ENCODE data around the gene PMFBP1. TPM values are rescaled to one million over a fixed set of nuclear protein-coding genes. Genes with fewer than 3 reads are reported as not detected.

The PMFBP1 gene
- total RNA-seq, 1 experiment from 2014 or later, result 2.7 TPM

DNA sequence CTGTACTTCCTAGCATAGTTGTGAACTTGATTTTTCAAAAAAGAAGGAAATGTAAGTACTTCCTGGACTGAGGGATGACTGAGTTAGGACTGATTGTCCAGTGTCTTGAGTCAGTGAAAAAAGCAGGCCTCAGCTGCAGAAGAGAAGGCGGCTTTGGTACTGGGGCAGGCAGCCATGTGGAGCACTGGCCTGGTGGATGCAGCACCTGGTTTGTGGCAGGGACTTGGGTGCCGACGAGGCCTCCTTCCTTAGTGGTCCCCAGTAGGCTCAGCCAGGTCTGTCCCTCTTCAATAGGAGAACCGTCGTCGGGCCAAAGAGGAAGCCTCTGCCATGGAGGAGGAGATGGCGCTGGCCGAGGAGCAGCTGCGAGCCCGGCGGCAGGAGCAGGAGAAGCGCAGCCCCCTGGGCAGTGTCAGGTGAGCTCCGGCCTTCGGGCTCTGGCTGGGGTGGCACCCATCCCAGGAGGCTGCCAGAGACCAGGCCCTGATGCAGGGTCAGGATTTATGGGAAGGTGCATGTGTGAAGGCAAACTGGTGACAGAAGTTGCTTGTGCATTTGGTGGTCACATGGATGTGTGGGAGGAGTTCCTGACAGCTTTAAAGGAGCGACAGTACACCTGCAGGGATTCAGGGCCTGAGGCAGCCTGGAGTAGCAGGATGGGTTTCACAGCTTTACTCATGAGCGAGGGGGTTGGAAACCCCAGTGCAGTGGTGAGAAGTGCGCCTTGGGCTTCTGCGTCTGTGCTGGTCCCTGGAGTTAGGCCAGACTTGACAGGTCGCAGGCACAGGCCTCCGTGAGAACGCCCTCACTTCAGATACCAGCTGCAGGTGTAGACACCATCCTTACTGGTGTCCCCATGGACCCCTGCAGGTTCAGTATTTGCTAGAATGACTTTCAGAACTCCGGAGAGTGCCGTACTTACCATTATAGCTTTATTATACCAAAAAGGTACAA, 61.0 kb downstream of the PMFBP1 start:
- Histone ChIP-seq H3K79me2 (ENCODE audit: insufficient read depth, low read length) (no peaks in the 10 kb centered on the region), H4K5ac (ENCODE audit: insufficient read length, low read depth, low read length) (no peak overlapping the region), H3K14ac (ENCODE audit: insufficient read depth, low read length) (no peak overlapping the region; the same call in 1 of the 2 replicates), H3K9ac (ENCODE audit: extremely low read depth, insufficient read length, low read length) (no peak overlapping the region), H3K4ac (ENCODE audit: low read depth, low read length) (no peak overlapping the region), H3K4me2 (ENCODE audit: insufficient read depth, insufficient read length, low read length) (no peak overlapping the region), H3K79me1 (ENCODE audit: insufficient read depth, low read depth, low read length, poor library complexity, severe bottlenecking) (no peaks in the 10 kb centered on the region), H3K23me2 (ENCODE audit: insufficient read length, low read depth, low read length, poor library complexity, severe bottlenecking) (no peaks in the 10 kb centered on the region), H2BK120ac (ENCODE audit: low read depth, low read length, poor library complexity, severe bottlenecking) (no peak overlapping the region), H2BK15ac (ENCODE audit: low read depth, low read length) (no peak overlapping the region), H2AFZ (ENCODE audit: low read length) (no peak overlapping the region), H3K4me1 (ENCODE audit: insufficient read depth, low read length) (no peaks in the 10 kb centered on the region), H2AK5ac (ENCODE audit: insufficient read length, low read length) (no peak overlapping the region), H3K9me3 (ENCODE audit: control insufficient read depth, low read depth, low read length) (no peaks in the 10 kb centered on the region), H3K27ac (ENCODE audit: insufficient read length, low read depth, low read length) (no peak overlapping the region), H3K23ac (ENCODE audit: insufficient read length, low read depth, low read length) (no peak overlapping the region), H4K8ac (replicated peaks; ENCODE audit: insufficient read length, low read depth, low read length) (no peak overlapping the region), H2BK12ac (ENCODE audit: insufficient read length, low read depth, low read length) (no peak overlapping the region), H3K56ac (ENCODE audit: insufficient read length, low read depth, low read length) (no peak overlapping the region), H4K91ac (ENCODE audit: insufficient read length, low read depth, low read length) (no peak overlapping the region), H2BK5ac (ENCODE audit: insufficient read length, low read length) (no peak overlapping the region), H2BK20ac (ENCODE audit: low read depth, low read length, poor library complexity, severe bottlenecking) (no peak overlapping the region), H3K27me3 (ENCODE audit: insufficient read depth, low read length) (no peaks in the 10 kb centered on the region), H4K20me1 (ENCODE audit: control insufficient read depth, insufficient read depth, insufficient read length) (no peaks in the 10 kb centered on the region), H3K18ac (ENCODE audit: insufficient read length, low read depth, low read length) (no peak overlapping the region), H3T11ph (ENCODE audit: low read length) (no peak overlapping the region)
- no peak for TF ChIP-seq CTCF (conservative IDR thresholded peaks at IDR 0.05)
- Mint-ChIP-seq H3K4me1 (no peaks in the 10 kb centered on the region), H3K36me3 (ENCODE audit: insufficient read depth in 1 of 3, low read depth in 3 of 3) (peaks cover 23 to 67% (median 66%) of the 10 kb centered on the region in 3 experiments), H3K27ac (no peak overlapping the region), H3K9me3 (no peaks in the 10 kb centered on the region), H3K4me3 (no peak overlapping the region; a peak in 1 of 5 replicates), H3K27me3 (ENCODE audit: low read depth) (no peaks in the 10 kb centered on the region)
- WGBS (ENCODE audit: extremely low coverage, insufficient read length, low lambda C conversion rate), result no CpG with 5 or more reads among the region's 23 CpGs
- no peak for DNase-seq
